GM06990 (cell line): Measurements from ENCODE around the gene OR10G7.

ENCODE experiments used
- DNase-seq: peaks from one replicate; pipeline ENCODE4 v3.0.0-alpha.2; 2011; ENCODE audit not compliant: insufficient read length; ENCODE audit errors: extremely low read depth
- H3K27me3 ChIP-seq: replicated peaks from 2 replicates; pipeline ENCODE4 v1.6.0; 2011; ENCODE audit warnings: low read length; ENCODE audit not compliant: control insufficient read depth, insufficient read depth
- H3K36me3 ChIP-seq: 2 replicates; pipeline ENCODE4 v1.5.1; 2011; ENCODE audit warnings: low read length; ENCODE audit not compliant: control insufficient read depth, insufficient read depth
- H3K4me3 ChIP-seq: replicated peaks from 2 replicates; pipeline ENCODE4 v1.5.1; 2011; ENCODE audit warnings: low read depth, mild to moderate bottlenecking, control low read depth, low read length
- TF ChIP-seq, protein P1 (sequence below): IDR thresholded peaks from 2 replicates; pipeline ENCODE4 v1.5.1; 2011; ENCODE audit warnings: low read length, control low read depth, mild to moderate bottlenecking, inconsistent platforms; ENCODE audit not compliant: insufficient read depth, poor library complexity, severe bottlenecking

The OR10G7 gene, protein sequence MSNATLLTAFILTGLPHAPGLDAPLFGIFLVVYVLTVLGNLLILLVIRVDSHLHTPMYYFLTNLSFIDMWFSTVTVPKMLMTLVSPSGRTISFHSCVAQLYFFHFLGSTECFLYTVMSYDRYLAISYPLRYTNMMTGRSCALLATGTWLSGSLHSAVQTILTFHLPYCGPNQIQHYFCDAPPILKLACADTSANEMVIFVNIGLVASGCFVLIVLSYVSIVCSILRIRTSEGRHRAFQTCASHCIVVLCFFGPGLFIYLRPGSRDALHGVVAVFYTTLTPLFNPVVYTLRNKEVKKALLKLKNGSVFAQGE

DNA sequence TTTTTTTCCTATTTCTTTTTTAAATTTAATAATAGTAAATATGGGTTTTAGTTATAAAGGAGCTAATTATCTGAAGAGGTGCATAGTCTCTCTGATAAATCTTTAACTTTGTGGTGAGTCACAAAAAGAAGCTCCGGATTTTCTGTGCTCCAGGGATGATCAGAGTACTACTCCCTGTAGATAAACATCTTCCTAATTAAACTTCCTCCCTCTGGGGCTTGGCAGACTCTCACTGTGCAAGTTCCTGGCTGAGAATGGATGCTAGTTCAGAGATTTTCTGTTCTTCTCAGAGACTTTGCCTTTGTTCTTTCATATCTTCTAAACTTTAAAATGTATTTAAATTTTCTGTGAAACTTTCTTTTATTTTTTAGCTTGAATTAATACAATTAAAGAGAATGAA, at the start of gene OR10G7:
Gene OR10G7, minus strand, starts transcription at position 72 of the 400 bp plus-strand sequence. CDS start 2,324 bp downstream, outside the sequence.
- Histone ChIP-seq H3K27me3 (no peaks in the 10 kb centered on the region; the same call in 1 of the 2 replicates), H3K4me3 (no peak within 1 kb of the TSS), H3K36me3 (no peaks in the 10 kb centered on the region)
- TF ChIP-seq, protein P1, sequence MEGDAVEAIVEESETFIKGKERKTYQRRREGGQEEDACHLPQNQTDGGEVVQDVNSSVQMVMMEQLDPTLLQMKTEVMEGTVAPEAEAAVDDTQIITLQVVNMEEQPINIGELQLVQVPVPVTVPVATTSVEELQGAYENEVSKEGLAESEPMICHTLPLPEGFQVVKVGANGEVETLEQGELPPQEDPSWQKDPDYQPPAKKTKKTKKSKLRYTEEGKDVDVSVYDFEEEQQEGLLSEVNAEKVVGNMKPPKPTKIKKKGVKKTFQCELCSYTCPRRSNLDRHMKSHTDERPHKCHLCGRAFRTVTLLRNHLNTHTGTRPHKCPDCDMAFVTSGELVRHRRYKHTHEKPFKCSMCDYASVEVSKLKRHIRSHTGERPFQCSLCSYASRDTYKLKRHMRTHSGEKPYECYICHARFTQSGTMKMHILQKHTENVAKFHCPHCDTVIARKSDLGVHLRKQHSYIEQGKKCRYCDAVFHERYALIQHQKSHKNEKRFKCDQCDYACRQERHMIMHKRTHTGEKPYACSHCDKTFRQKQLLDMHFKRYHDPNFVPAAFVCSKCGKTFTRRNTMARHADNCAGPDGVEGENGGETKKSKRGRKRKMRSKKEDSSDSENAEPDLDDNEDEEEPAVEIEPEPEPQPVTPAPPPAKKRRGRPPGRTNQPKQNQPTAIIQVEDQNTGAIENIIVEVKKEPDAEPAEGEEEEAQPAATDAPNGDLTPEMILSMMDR: no peak
- no peak for DNase-seq

GRCh38 chr11:124085997-124086846, 45.1 kb upstream of the OR10G7 start:
- Histone ChIP-seq H3K4me3 (no peak overlapping the region), H3K36me3 (no peaks in the 10 kb centered on the region), H3K27me3 (no peaks in the 10 kb centered on the region)
- no peak for DNase-seq
- TF ChIP-seq, protein P1: no peak

DNA sequence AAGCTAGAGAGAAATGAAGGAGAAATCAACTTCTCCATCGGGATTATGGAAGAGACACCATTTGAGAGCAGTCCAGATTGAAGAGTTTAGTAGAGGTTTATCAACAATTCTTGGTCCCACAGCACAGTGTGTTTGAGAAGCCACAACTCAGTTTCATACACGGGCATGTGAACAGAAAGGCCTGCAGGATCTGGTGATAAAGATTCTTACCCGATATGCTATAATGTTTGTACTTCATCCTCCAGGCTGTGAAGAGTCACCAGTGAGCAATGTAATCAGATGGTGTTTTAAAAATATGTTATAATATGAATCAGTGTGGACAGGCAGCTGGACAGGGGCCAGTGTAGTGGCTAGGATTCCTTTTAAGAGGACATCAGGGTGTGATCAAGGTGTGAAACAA, 44.5 kb upstream of the OR10G7 start:
- no peaks in the 10 kb centered on the region for H3K36me3 ChIP-seq
- TF ChIP-seq, protein P1: no peak
- H3K4me3 ChIP-seq: no peak overlapping the region
- no peaks in the 10 kb centered on the region; the same call in 1 of the 2 replicates for H3K27me3 ChIP-seq
- no peak for DNase-seq

DNA sequence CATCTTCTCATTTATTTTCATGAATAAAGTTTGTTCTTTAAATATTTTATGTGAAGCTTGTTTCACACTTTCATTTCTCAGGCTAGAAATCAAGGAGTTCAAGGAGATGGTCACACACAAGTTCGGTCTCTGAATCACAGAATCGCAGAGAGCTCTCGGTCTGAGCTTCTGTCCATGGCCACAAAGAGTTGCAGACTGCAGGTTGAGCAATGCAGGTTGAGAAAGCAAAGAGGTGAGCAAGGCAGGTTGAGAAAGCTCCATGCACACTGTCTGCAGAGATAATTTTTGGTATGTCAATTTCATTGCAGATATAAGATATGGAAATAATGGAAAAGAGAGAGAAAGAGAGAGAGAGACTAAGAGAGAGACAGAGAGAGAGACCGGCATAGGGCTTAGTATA, 41.2 kb upstream of the OR10G7 start:
- no peak overlapping the region for H3K4me3 ChIP-seq
- no peak for DNase-seq
- H3K36me3 ChIP-seq: no peaks in the 10 kb centered on the region
- H3K27me3 ChIP-seq: no peaks in the 10 kb centered on the region; the same call in 1 of the 2 replicates
- TF ChIP-seq, protein P1: no peak

- Histone ChIP-seq H3K36me3 (no peaks in the 10 kb centered on the region), H3K27me3 (no peaks in the 10 kb centered on the region; the same call in 1 of the 2 replicates), H3K4me3 (no peak overlapping the region)
- DNase-seq: no peak
- TF ChIP-seq, protein P1: no peak
Measured at GRCh38 chr11:124081483-124081882, 40.4 kb upstream of the OR10G7 start.
